Lung (tissue), 12 donors: ENCODE measurements around the gene FAM200C. TPM values are rescaled to one million over a fixed set of nuclear protein-coding genes. Genes with fewer than 3 reads are reported as not detected.
A peak's percentile ranks its signal among the peaks of the same experiment; 100 is the strongest.

Source experiments
- ATAC-seq: fragments of 200-7000 bp; cut with Tn5 transposase; one replicate; pipeline ENCODE4 v1.9.1; 2020; ENCODE audit warnings: moderate number of reproducible peaks; ENCODE audit not compliant: insufficient read depth, low FRiP score
- DNase-seq, 3 donors: peaks; one replicate each; pipeline ENCODE4 v3.0.0-alpha.2; 2013 to 2017
- H3K27ac ChIP-seq, 2 donors: one replicate each; pipeline ENCODE4 v1.5.1; 2013; ENCODE audit warnings: mild to moderate bottlenecking in 2 of 2, moderate library complexity in 2 of 2, control low read depth in 1 of 2, inconsistent platforms in 1 of 2, low read depth in 1 of 2, low read length in 1 of 2
- H3K27me3 ChIP-seq, 3 donors: one replicate each; pipeline ENCODE4 v1.5.1; 2013; ENCODE audit warnings: low read length in 2 of 3; ENCODE audit not compliant: control insufficient read depth in 3 of 3, insufficient read depth in 3 of 3
- H3K36me3 ChIP-seq, 4 donors: one replicate each; pipeline ENCODE4 v1.5.1; 2013; ENCODE audit warnings: low read length in 4 of 4, mild to moderate bottlenecking in 1 of 4, moderate library complexity in 1 of 4; ENCODE audit not compliant: control insufficient read depth in 4 of 4, insufficient read depth in 4 of 4
- H3K4me1 ChIP-seq, 5 donors: one replicate each; pipeline ENCODE4 v1.5.1; 2013; ENCODE audit warnings: low read length in 5 of 5, mild to moderate bottlenecking in 2 of 5, moderate library complexity in 1 of 5; ENCODE audit not compliant: control insufficient read depth in 5 of 5, insufficient read depth in 5 of 5
- H3K4me3 ChIP-seq: one replicate; pipeline ENCODE4 v1.5.1; 2013; ENCODE audit warnings: mild to moderate bottlenecking, control low read depth, moderate library complexity
- H3K9ac ChIP-seq, 2 donors: one replicate each; pipeline ENCODE4 v1.5.1; 2013; ENCODE audit warnings: low read length in 2 of 2, control low read depth in 1 of 2; ENCODE audit not compliant: insufficient read depth in 1 of 2
- H3K9me3 ChIP-seq, 4 donors: one replicate each; pipeline ENCODE4 v1.5.1; 2013; ENCODE audit warnings: low read length in 3 of 4, mild to moderate bottlenecking in 1 of 4, moderate library complexity in 1 of 4; ENCODE audit not compliant: control insufficient read depth in 4 of 4, insufficient read depth in 3 of 4
- WGBS, 2 donors: extraction: QIAGEN DNeasy Blood & Tissue Kit; methylation state at CpG; one replicate each; pipeline ENCODE4 v1.1.7; 2013; 5-methylcytosine and 5-hydroxymethylcytosine counted together
- polyA plus RNA-seq, 2 donors: library from polyadenylated mRNA; stranded (reverse); fragments of 200-250 nt; gene quantifications; one replicate each; pipeline ENCODE4 v1.2.1, GENCODE V29; 2013
- total RNA-seq, 2 donors: library from RNA; depleted of rRNA in 1 of 2; stranded (reverse); fragments of >200 nt in 1 of 2; gene quantifications; one replicate each; pipeline ENCODE4 v1.2.1, GENCODE V29; 2014 to 2021
- TF ChIP-seq, protein P1 (sequence below): IDR thresholded peaks from 2 replicates; pipeline ENCODE4 v1.5.1; 2012; ENCODE audit warnings: mild to moderate bottlenecking; ENCODE audit errors: control extremely low read depth, extremely low read depth
- donor health status: control.
- donor health status: control.
- donor health status: Bipolar disorder and iron deficiency.
- donor health status: healthy.
- donor health status: DM: yes; HTN: yes; CAD: no.

FAM200C gene
- total and polyA plus RNA-seq, 4 donors, result 1.1 to 12.3 (median 3.7) TPM

DNA sequence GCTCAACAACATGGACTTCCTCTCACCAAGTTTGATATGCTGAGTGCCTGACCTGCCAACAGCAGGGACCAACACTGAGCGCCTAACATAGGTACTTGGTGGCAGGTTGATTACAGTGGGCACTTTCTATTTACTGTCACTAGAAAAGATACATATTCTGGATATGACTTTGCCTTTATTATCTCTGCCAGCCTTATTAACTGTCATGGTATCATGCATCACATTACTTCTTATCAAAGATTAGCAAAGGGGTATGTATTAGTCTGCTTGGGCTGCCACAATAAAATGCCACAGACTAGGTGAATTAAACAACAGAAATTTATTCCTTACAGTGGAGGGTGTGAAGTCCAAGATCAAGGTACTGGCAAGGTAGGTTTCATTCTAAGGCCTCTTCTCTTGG is 15.2 kb downstream of the FAM200C start:
- Histone ChIP-seq H3K36me3 (peaks cover 0 to 4% (median 0%) of the 10 kb centered on the region in 4 donors), H3K9me3 (peaks cover 0 to 6% (median 2%) of the 10 kb centered on the region in 4 donors), H3K27ac (no peak overlapping the region), H3K27me3 (no peaks in the 10 kb centered on the region), H3K9ac (no peak overlapping the region), H3K4me3 (no peak overlapping the region), H3K4me1 (no peaks in the 10 kb centered on the region)
- TF ChIP-seq, protein P1, sequence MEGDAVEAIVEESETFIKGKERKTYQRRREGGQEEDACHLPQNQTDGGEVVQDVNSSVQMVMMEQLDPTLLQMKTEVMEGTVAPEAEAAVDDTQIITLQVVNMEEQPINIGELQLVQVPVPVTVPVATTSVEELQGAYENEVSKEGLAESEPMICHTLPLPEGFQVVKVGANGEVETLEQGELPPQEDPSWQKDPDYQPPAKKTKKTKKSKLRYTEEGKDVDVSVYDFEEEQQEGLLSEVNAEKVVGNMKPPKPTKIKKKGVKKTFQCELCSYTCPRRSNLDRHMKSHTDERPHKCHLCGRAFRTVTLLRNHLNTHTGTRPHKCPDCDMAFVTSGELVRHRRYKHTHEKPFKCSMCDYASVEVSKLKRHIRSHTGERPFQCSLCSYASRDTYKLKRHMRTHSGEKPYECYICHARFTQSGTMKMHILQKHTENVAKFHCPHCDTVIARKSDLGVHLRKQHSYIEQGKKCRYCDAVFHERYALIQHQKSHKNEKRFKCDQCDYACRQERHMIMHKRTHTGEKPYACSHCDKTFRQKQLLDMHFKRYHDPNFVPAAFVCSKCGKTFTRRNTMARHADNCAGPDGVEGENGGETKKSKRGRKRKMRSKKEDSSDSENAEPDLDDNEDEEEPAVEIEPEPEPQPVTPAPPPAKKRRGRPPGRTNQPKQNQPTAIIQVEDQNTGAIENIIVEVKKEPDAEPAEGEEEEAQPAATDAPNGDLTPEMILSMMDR, result no peak
- ATAC-seq (no peak), DNase-seq (no peak)
- WGBS, 2 donors, result 93 to 96% methylated on average over 1 of the region's 1 CpG

- Histone ChIP-seq H3K9ac (no peak overlapping the region), H3K36me3 (peaks cover 0 to 4% (median 0%) of the 10 kb centered on the region in 4 donors), H3K27me3 (no peaks in the 10 kb centered on the region), H3K4me3 (no peak overlapping the region), H3K4me1 (peaks cover 0 to 3% (median 0%) of the 10 kb centered on the region in 5 donors), H3K9me3 (peaks cover 0 to 3% (median under 1%) of the 10 kb centered on the region in 4 donors), H3K27ac (no peak overlapping the region)
- ATAC-seq (no peak), DNase-seq (no peak)
- TF ChIP-seq, protein P1, result no peak
- 72 to 78% methylated on average over 3 of the region's 3 CpGs for WGBS, 2 donors
Measured at GRCh38 chr5:160382346-160382745, 17.5 kb downstream of the FAM200C start.

- WGBS, 2 donors, result 79 to 95% methylated on average over 2 of the region's 2 CpGs
- Histone ChIP-seq H3K4me3 (no peak overlapping the region), H3K27ac (no peak overlapping the region), H3K36me3 (no peaks in the 10 kb centered on the region), H3K9ac (no peak overlapping the region), H3K4me1 (peaks cover 0 to 3% (median 0%) of the 10 kb centered on the region in 5 donors), H3K9me3 (no peaks in the 10 kb centered on the region), H3K27me3 (peaks cover 0 to 4% (median 0%) of the 10 kb centered on the region in 3 donors)
- no peak for ATAC-seq
- no peak for DNase-seq
- TF ChIP-seq, protein P1, result no peak
Measured at GRCh38 chr5:160380041-160380440, 19.8 kb downstream of the FAM200C start.

- peaks cover 0 to 3% (median 0%) of the 10 kb centered on the region in 5 donors for H3K4me1 ChIP-seq
- TF ChIP-seq, protein P1, result no peak
- H3K27ac ChIP-seq, result no peak overlapping the region
- no peak for ATAC-seq
- no peak overlapping the region for H3K4me3 ChIP-seq
- 33 to 43% methylated on average over 4 of the region's 4 CpGs for WGBS, 2 donors
- no peak overlapping the region for H3K9ac ChIP-seq
- peak in 2 of 3 donors; percentile 46 to 48 for DNase-seq
- no peaks in the 10 kb centered on the region for H3K36me3 ChIP-seq
- no peaks in the 10 kb centered on the region for H3K9me3 ChIP-seq
- peaks cover 0 to 6% (median 0%) of the 10 kb centered on the region in 3 donors for H3K27me3 ChIP-seq
Measured at GRCh38 chr5:160379511-160379910, 20.3 kb downstream of the FAM200C start.
